ENCODE data around the gene OLFML1.

OLFML1 gene

GRCh38 chr11:7540830-7541555 is 55.7 kb downstream of the OLFML1 start:
- no peak for DNase-seq (ENCODE audit: low read depth, low spot score)
- Histone ChIP-seq H3K4me1 (ENCODE audit: control insufficient read depth, insufficient read depth, low read length) (peaks cover 3% of the 10 kb centered on the region; the same call in 1 of the 2 replicates), H3K27me3 (ENCODE audit: control insufficient read depth, insufficient read depth, low read length) (no peaks in the 10 kb centered on the region), H3K27ac (ENCODE audit: low read length) (no peak overlapping the region), H3K9me3 (ENCODE audit: control insufficient read depth, insufficient read depth, low read length) (no peaks in the 10 kb centered on the region), H3K36me3 (ENCODE audit: control insufficient read depth, insufficient read depth, low read length) (no peaks in the 10 kb centered on the region), H3K4me3 (ENCODE audit: low read length) (no peak overlapping the region)
- WGBS (ENCODE audit: insufficient coverage, insufficient read length): no CpG with 5 or more reads among the region's 8 CpGs

DNA sequence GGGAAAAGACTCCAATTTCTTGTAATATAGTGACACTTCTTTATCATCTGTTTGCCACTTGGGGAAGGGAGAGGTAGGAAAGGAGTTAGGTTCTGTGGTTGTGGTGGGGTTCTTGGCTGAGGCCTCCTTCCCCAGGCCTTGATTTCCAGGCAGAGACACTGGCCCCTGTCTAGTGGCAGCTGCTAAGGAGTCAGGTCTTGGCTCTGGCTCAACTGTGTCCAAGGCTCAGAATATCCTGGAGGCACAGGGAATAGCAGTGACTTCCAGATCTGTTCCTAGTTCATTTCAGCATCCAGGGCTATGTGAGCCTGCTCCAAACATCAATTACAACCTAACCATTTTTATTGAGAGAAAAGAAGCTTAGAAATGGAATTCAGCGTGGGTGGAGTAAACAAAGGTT is 58.0 kb downstream of the OLFML1 start:
- Histone ChIP-seq H3K9me3 (ENCODE audit: control insufficient read depth, insufficient read depth, low read length) (no peaks in the 10 kb centered on the region), H3K27ac (ENCODE audit: low read length) (no peak overlapping the region), H3K36me3 (ENCODE audit: control insufficient read depth, insufficient read depth, low read length) (no peaks in the 10 kb centered on the region), H3K4me3 (ENCODE audit: low read length) (no peak overlapping the region), H3K4me1 (ENCODE audit: control insufficient read depth, insufficient read depth, low read length) (peaks cover 3% of the 10 kb centered on the region; the same call in 1 of the 2 replicates), H3K27me3 (ENCODE audit: control insufficient read depth, insufficient read depth, low read length) (no peaks in the 10 kb centered on the region)
- no peak for DNase-seq (ENCODE audit: low read depth, low spot score)
- WGBS (ENCODE audit: insufficient coverage, insufficient read length): no CpG with 5 or more reads among the region's 1 CpG

- Histone ChIP-seq H3K27ac (ENCODE audit: low read length) (no peak overlapping the region), H3K36me3 (ENCODE audit: control insufficient read depth, insufficient read depth, low read length) (no peaks in the 10 kb centered on the region), H3K4me3 (ENCODE audit: low read length) (no peak overlapping the region), H3K27me3 (ENCODE audit: control insufficient read depth, insufficient read depth, low read length) (no peaks in the 10 kb centered on the region), H3K4me1 (ENCODE audit: control insufficient read depth, insufficient read depth, low read length) (peaks cover 6% of the 10 kb centered on the region), H3K9me3 (ENCODE audit: control insufficient read depth, insufficient read depth, low read length) (no peaks in the 10 kb centered on the region)
- no CpG with 5 or more reads among the region's 3 CpGs for WGBS (ENCODE audit: insufficient coverage, insufficient read length)
- no peak for DNase-seq (ENCODE audit: low read depth, low spot score)
These were observed 58.7 kb downstream of the OLFML1 start for GRCh38 chr11:7544021-7544420.

GRCh38 chr11:7545611-7546010 is 60.3 kb downstream of the OLFML1 start:
- Histone ChIP-seq H3K9me3 (ENCODE audit: control insufficient read depth, insufficient read depth, low read length) (no peaks in the 10 kb centered on the region), H3K4me3 (ENCODE audit: low read length) (no peak overlapping the region), H3K27me3 (ENCODE audit: control insufficient read depth, insufficient read depth, low read length) (no peaks in the 10 kb centered on the region), H3K36me3 (ENCODE audit: control insufficient read depth, insufficient read depth, low read length) (no peaks in the 10 kb centered on the region), H3K4me1 (ENCODE audit: control insufficient read depth, insufficient read depth, low read length) (peaks cover 6% of the 10 kb centered on the region), H3K27ac (ENCODE audit: low read length) (no peak overlapping the region)
- DNase-seq (ENCODE audit: low read depth, low spot score): no peak
- no CpG with 5 or more reads among the region's 4 CpGs for WGBS (ENCODE audit: insufficient coverage, insufficient read length)

DNA sequence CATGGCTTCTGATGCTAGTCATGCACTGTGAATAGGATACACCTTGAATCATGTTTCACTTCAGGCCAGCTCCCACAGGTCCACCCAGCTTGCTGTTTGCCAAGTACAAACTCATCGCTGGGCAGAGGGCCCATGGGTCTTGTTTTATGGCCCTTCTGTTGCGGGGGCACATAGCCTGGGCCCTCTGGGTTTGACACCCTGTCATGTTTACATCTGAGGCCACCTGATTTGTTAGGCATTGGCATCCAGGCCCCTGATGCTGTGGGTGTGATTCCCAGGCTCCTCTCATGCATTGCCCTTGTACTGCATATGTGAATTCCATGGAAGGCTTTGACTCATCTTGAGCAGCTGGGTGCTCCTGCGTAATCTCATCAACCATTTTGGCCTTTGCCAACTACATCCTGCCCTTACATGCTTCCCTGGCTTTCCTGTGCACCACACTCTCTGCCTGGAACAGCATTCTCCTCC is 61.1 kb downstream of the OLFML1 start:
- no peak overlapping the region for H3K4me3 ChIP-seq (ENCODE audit: low read length)
- no peak overlapping the region for H3K27ac ChIP-seq (ENCODE audit: low read length)
- no peaks in the 10 kb centered on the region for H3K9me3 ChIP-seq (ENCODE audit: control insufficient read depth, insufficient read depth, low read length)
- WGBS (ENCODE audit: insufficient coverage, insufficient read length): no CpG with 5 or more reads among the region's 3 CpGs
- H3K4me1 ChIP-seq (ENCODE audit: control insufficient read depth, insufficient read depth, low read length): peaks cover 6% of the 10 kb centered on the region
- DNase-seq (ENCODE audit: low read depth, low spot score): no peak
- no peaks in the 10 kb centered on the region for H3K36me3 ChIP-seq (ENCODE audit: control insufficient read depth, insufficient read depth, low read length)
- no peaks in the 10 kb centered on the region for H3K27me3 ChIP-seq (ENCODE audit: control insufficient read depth, insufficient read depth, low read length)

GRCh38 chr11:7547687-7548086 is 62.4 kb downstream of the OLFML1 start:
- peaks cover 6% of the 10 kb centered on the region for H3K4me1 ChIP-seq (ENCODE audit: control insufficient read depth, insufficient read depth, low read length)
- no peaks in the 10 kb centered on the region for H3K9me3 ChIP-seq (ENCODE audit: control insufficient read depth, insufficient read depth, low read length)
- no peak overlapping the region for H3K27ac ChIP-seq (ENCODE audit: low read length)
- no CpG with 5 or more reads among the region's 4 CpGs for WGBS (ENCODE audit: insufficient coverage, insufficient read length)
- no peaks in the 10 kb centered on the region for H3K27me3 ChIP-seq (ENCODE audit: control insufficient read depth, insufficient read depth, low read length)
- H3K4me3 ChIP-seq (ENCODE audit: low read length): no peak overlapping the region
- DNase-seq (ENCODE audit: low read depth, low spot score): no peak
- H3K36me3 ChIP-seq (ENCODE audit: control insufficient read depth, insufficient read depth, low read length): no peaks in the 10 kb centered on the region

- peak; percentile 63 for DNase-seq (ENCODE audit: low read depth, low spot score)
- no CpG with 5 or more reads among the region's 7 CpGs for whole genome bisulfite sequencing (ENCODE audit: insufficient coverage, insufficient read length)
- Histone ChIP-seq H3K9me3 (ENCODE audit: control insufficient read depth, insufficient read depth, low read length) (no peaks in the 10 kb centered on the region), H3K36me3 (ENCODE audit: control insufficient read depth, insufficient read depth, low read length) (no peaks in the 10 kb centered on the region), H3K4me3 (ENCODE audit: low read length) (no peak overlapping the region), H3K27me3 (ENCODE audit: control insufficient read depth, insufficient read depth, low read length) (no peaks in the 10 kb centered on the region), H3K4me1 (ENCODE audit: control insufficient read depth, insufficient read depth, low read length) (peaks cover 6% of the 10 kb centered on the region), H3K27ac (ENCODE audit: low read length) (no peak overlapping the region)
These were observed 63.5 kb downstream of the OLFML1 start for GRCh38 chr11:7548659-7549274.

- Histone ChIP-seq H3K27ac (ENCODE audit: low read length) (no peak overlapping the region), H3K4me1 (ENCODE audit: control insufficient read depth, insufficient read depth, low read length) (peaks cover 6% of the 10 kb centered on the region), H3K9me3 (ENCODE audit: control insufficient read depth, insufficient read depth, low read length) (no peaks in the 10 kb centered on the region), H3K36me3 (ENCODE audit: control insufficient read depth, insufficient read depth, low read length) (no peaks in the 10 kb centered on the region), H3K4me3 (ENCODE audit: low read length) (no peak overlapping the region), H3K27me3 (ENCODE audit: control insufficient read depth, insufficient read depth, low read length) (no peaks in the 10 kb centered on the region)
- no peak for DNase-seq (ENCODE audit: low read depth, low spot score)
- WGBS (ENCODE audit: insufficient coverage, insufficient read length): no CpG with 5 or more reads among the region's 4 CpGs
These were observed 64.4 kb downstream of the OLFML1 start for GRCh38 chr11:7549681-7550080.

DNA sequence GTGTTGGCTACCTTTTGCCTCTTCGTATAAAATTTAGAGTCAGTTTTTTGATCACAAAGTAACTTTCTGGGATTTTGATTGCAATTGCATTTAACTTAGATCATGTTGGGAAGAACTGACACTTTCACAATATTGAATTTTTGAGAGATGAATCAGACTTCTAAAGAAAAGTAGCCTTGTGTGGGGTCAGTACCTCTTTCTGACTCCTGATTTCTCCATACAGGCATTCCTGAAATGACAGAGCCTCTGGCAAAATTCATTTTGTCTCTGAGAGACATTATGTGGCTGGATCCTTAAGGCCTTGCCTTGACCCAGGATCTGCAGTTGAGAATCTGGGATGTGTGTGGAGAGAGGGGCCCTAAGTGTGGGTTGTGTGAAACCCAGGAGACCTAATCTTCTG is 66.3 kb downstream of the OLFML1 start:
- no peaks in the 10 kb centered on the region for H3K27me3 ChIP-seq (ENCODE audit: control insufficient read depth, insufficient read depth, low read length)
- no peaks in the 10 kb centered on the region for H3K9me3 ChIP-seq (ENCODE audit: control insufficient read depth, insufficient read depth, low read length)
- no peaks in the 10 kb centered on the region for H3K36me3 ChIP-seq (ENCODE audit: control insufficient read depth, insufficient read depth, low read length)
- no peak overlapping the region for H3K27ac ChIP-seq (ENCODE audit: low read length)
- no peak overlapping the region for H3K4me3 ChIP-seq (ENCODE audit: low read length)
- peaks cover 2% of the 10 kb centered on the region; the same call in 1 of the 2 replicates for H3K4me1 ChIP-seq (ENCODE audit: control insufficient read depth, insufficient read depth, low read length)
- no peak for DNase-seq (ENCODE audit: low read depth, low spot score)
- WGBS (ENCODE audit: insufficient coverage, insufficient read length): no CpG with 5 or more reads among the region's 1 CpG

- Histone ChIP-seq H3K4me3 (ENCODE audit: low read length) (no peak overlapping the region), H3K9me3 (ENCODE audit: control insufficient read depth, insufficient read depth, low read length) (no peaks in the 10 kb centered on the region), H3K27me3 (ENCODE audit: control insufficient read depth, insufficient read depth, low read length) (no peaks in the 10 kb centered on the region), H3K36me3 (ENCODE audit: control insufficient read depth, insufficient read depth, low read length) (no peaks in the 10 kb centered on the region), H3K4me1 (ENCODE audit: control insufficient read depth, insufficient read depth, low read length) (peaks cover 2% of the 10 kb centered on the region; the same call in 1 of the 2 replicates), H3K27ac (ENCODE audit: low read length) (no peak overlapping the region)
- DNase-seq (ENCODE audit: low read depth, low spot score): no peak
- no CpG with 5 or more reads among the region's 4 CpGs for WGBS (ENCODE audit: insufficient coverage, insufficient read length)
These were observed 67.4 kb downstream of the OLFML1 start for GRCh38 chr11:7552666-7553065.

Data from iPS DF 6.9 (cell line).